ENCODE measurements around the gene PITPNC1. TPM values are rescaled to one million over a fixed set of nuclear protein-coding genes. Genes with fewer than 3 reads are reported as not detected.

PITPNC1 gene
- total RNA-seq, 1 experiment from 2014 or later = 20.8 TPM

- ChIA-PET CTCF (no interaction called here), POLR2A (no interaction called here)
- no peaks in the 10 kb centered on the region for H3K27me3 ChIP-seq (ENCODE audit: control insufficient read depth, insufficient read depth, low read length)
- H3K9me3 ChIP-seq (ENCODE audit: control insufficient read depth, insufficient read depth, low read depth, low read length) = no peaks in the 10 kb centered on the region
- H3K27ac ChIP-seq (ENCODE audit: low read length) = no peak overlapping the region
- DNase-seq (ENCODE audit: low read depth, low spot score) (no peak), ATAC-seq (no peak)
- H3K4me1 ChIP-seq (ENCODE audit: control insufficient read depth, insufficient read depth, low read length) = peaks cover 12% of the 10 kb centered on the region
- in situ Hi-C loops (cut with HindIII; ENCODE audit: low pct_unique_long_range_greater_than_20kb, low sequenced_read_pairs) (no loop called here), intact Hi-C loops (cut with micrococcal nuclease; ENCODE audit: unreplicated experiment) (no loop called here)
- no peaks in the 10 kb centered on the region for H3K36me3 ChIP-seq (ENCODE audit: control insufficient read depth, insufficient read depth, low read length)
- H3K4me3 ChIP-seq (ENCODE audit: low read depth in 2 of 2, low read length in 2 of 2) = no peak overlapping the region
- no peak for TF ChIP-seq SIN3A (IDR thresholded peaks at IDR 0.05; ENCODE audit: borderline replicate concordance, insufficient read depth, low read depth, low read length)
- TF ChIP-seq, protein P1, sequence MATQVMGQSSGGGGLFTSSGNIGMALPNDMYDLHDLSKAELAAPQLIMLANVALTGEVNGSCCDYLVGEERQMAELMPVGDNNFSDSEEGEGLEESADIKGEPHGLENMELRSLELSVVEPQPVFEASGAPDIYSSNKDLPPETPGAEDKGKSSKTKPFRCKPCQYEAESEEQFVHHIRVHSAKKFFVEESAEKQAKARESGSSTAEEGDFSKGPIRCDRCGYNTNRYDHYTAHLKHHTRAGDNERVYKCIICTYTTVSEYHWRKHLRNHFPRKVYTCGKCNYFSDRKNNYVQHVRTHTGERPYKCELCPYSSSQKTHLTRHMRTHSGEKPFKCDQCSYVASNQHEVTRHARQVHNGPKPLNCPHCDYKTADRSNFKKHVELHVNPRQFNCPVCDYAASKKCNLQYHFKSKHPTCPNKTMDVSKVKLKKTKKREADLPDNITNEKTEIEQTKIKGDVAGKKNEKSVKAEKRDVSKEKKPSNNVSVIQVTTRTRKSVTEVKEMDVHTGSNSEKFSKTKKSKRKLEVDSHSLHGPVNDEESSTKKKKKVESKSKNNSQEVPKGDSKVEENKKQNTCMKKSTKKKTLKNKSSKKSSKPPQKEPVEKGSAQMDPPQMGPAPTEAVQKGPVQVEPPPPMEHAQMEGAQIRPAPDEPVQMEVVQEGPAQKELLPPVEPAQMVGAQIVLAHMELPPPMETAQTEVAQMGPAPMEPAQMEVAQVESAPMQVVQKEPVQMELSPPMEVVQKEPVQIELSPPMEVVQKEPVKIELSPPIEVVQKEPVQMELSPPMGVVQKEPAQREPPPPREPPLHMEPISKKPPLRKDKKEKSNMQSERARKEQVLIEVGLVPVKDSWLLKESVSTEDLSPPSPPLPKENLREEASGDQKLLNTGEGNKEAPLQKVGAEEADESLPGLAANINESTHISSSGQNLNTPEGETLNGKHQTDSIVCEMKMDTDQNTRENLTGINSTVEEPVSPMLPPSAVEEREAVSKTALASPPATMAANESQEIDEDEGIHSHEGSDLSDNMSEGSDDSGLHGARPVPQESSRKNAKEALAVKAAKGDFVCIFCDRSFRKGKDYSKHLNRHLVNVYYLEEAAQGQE (IDR thresholded peaks at IDR 0.05; ENCODE audit: insufficient read depth in 1 of 2, low read depth in 2 of 2, low read length in 1 of 2) = no peak
- no peak for TF ChIP-seq TCF7L2 (IDR thresholded peaks at IDR 0.05; ENCODE audit: low read depth, low read length)
- TF ChIP-seq POLR2AphosphoS5 (IDR thresholded peaks at IDR 0.05; ENCODE audit: low read depth, low read length) = no peak
- TF ChIP-seq CTCF (IDR thresholded peaks at IDR 0.05) = no peak
- BruUV-seq (replicated peaks) = no TSS peak
These were observed 37.0 kb downstream of the PITPNC1 start for GRCh38 chr17:67414130-67414529.

- in situ Hi-C loops (cut with HindIII; ENCODE audit: low pct_unique_long_range_greater_than_20kb, low sequenced_read_pairs) = no loop called here
- H3K27me3 ChIP-seq (ENCODE audit: control insufficient read depth, insufficient read depth, low read length) = no peaks in the 10 kb centered on the region
- intact Hi-C loops (cut with micrococcal nuclease; ENCODE audit: unreplicated experiment) = no loop called here
- no peaks in the 10 kb centered on the region for H3K9me3 ChIP-seq (ENCODE audit: control insufficient read depth, insufficient read depth, low read depth, low read length)
- H3K4me3 ChIP-seq (ENCODE audit: low read depth in 2 of 2, low read length in 2 of 2) = no peak overlapping the region
- ATAC-seq (no peak), DNase-seq (ENCODE audit: low read depth, low spot score) (no peak)
- CTCF ChIA-PET = no interaction called here
- no TSS peak for BruUV-seq (replicated peaks)
- no peak overlapping the region for H3K27ac ChIP-seq (ENCODE audit: low read length)
- H3K4me1 ChIP-seq (ENCODE audit: control insufficient read depth, insufficient read depth, low read length) = peaks cover 12% of the 10 kb centered on the region
- POLR2A ChIA-PET = no interaction called here
- TF ChIP-seq POLR2AphosphoS5 (IDR thresholded peaks at IDR 0.05; ENCODE audit: low read depth, low read length) (no peak), TCF7L2 (IDR thresholded peaks at IDR 0.05; ENCODE audit: low read depth, low read length) (no peak), CTCF (IDR thresholded peaks at IDR 0.05) (no peak), SIN3A (IDR thresholded peaks at IDR 0.05; ENCODE audit: borderline replicate concordance, insufficient read depth, low read depth, low read length) (no peak)
- TF ChIP-seq, protein P1 (IDR thresholded peaks at IDR 0.05; ENCODE audit: insufficient read depth in 1 of 2, low read depth in 2 of 2, low read length in 1 of 2) = no peak
- H3K36me3 ChIP-seq (ENCODE audit: control insufficient read depth, insufficient read depth, low read length) = no peaks in the 10 kb centered on the region
These were observed 37.5 kb downstream of the PITPNC1 start for GRCh38 chr17:67414559-67414958.

All from Panc1 (cell line).